GM18498 (cell line): ENCODE results near the gene EIF2B1.
A peak's percentile ranks its signal among the peaks of the same experiment; 100 is the strongest.

ENCODE experiments used
- ATAC-seq: cut with Tn5 transposase; IDR thresholded peaks from one replicate; pipeline ENCODE4 v1.9.1; 2021; ENCODE audit warnings: mild to moderate bottlenecking, moderate library complexity; ENCODE audit not compliant: unreplicated experiment

EIF2B1 gene

DNA sequence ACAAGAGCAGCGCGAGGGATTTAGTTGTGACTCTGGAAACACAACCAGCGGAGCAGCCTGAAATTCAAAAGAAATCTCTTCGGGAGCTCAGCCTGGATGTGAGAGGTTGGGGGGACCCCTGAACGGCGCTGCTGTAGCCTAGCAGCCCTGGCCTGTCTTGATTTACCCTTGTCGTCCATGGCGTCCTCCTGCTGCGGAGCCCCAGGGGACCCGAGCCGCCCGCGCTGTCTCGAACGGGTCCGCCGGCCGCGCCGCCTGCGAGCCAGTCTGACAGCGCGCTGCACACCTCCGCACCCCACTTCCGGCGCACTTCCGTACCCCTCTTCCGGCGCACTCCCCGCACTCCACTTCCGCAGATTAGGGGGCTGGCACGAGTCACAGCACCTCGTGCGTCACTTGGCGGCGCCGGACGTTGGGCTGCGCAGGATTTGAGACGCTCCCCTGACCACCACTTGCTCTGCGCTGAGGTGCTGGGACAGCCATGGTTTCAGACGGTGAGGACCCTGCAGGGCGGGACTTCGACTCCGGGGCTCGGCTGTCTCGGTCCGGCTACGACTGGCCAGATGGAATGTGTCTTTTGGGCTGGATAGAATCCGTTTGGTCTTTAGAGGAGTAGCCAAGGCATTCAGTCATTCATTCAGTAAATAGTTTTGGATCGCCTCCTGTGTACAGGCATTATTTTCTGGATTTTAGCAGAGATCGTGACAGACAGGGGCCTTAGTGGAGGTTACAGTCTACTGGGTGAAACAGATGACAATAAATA lies at the start of gene EIF2B1, which contains the start of gene GTF2H3:
TSS of gene EIF2B1 (minus strand) at position 308 of the 763 bp plus-strand sequence. CDS start at position 179, 129 bp downstream.
TSS of gene GTF2H3 (plus strand) at position 451 of the 763 bp plus-strand sequence. CDS start at position 482, 31 bp downstream.
- peak; percentile 97 for ATAC-seq

DNA sequence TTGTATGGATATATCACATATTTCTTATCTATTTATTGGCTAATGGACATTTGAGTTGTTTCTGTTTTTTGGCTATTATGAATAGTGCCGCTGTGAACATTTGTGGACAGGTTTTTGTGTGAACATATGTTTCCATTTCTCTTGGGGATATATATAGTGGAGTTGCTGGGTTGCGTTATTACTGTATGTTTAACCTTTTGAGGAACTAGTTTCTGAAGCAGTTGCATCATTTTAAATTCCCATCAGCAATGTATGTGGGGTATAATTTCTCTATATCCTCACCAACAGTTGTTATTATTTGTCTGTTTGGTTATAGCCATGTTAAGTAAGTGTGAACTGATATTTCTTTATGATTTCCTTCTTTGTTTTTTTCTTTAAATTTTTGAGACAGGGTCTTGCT lies 48.1 kb upstream of the EIF2B1 start:
- ATAC-seq, result no peak

- ATAC-seq, result no peak
These were observed 45.5 kb upstream of the EIF2B1 start for GRCh38 chr12:123678981-123679380.

- no peak for ATAC-seq
These were observed 43.3 kb upstream of the EIF2B1 start for GRCh38 chr12:123676616-123677320.

DNA sequence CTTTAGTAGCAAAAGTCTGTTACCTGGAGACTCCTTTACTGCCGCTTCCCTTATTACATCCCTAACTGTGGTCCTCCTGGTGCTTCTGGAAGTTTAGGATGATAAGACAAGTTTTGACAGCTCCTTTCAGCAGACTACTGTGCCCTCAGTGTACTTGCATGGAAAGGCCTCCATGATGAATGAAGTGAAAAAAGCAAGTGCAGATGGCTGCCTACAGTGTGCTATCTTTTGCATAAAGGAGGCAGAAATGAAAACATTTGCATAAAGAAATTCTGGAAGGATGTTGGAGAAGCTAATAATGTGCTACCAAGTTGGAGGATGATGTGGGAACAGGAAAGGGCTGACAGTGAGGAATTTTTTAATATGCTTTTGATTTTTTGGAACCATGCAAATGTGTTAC lies 42.0 kb upstream of the EIF2B1 start:
- ATAC-seq, result no peak

- no peak for ATAC-seq
These were observed 38.4 kb upstream of the EIF2B1 start for GRCh38 chr12:123671876-123672275.

- peak; percentile 100 for ATAC-seq
These were observed 37.6 kb upstream of the EIF2B1 start, which contains the start of gene TCTN2 for GRCh38 chr12:123670882-123671728. TSS of gene TCTN2 (plus strand) at chr12:123671113. CDS start at chr12:123671241, 128 bp downstream.

GRCh38 chr12:123667771-123668170 lies 34.3 kb upstream of the EIF2B1 start:
- no peak for ATAC-seq

GRCh38 chr12:123659996-123660727 lies 26.7 kb upstream of the EIF2B1 start:
- ATAC-seq, result no peak

DNA sequence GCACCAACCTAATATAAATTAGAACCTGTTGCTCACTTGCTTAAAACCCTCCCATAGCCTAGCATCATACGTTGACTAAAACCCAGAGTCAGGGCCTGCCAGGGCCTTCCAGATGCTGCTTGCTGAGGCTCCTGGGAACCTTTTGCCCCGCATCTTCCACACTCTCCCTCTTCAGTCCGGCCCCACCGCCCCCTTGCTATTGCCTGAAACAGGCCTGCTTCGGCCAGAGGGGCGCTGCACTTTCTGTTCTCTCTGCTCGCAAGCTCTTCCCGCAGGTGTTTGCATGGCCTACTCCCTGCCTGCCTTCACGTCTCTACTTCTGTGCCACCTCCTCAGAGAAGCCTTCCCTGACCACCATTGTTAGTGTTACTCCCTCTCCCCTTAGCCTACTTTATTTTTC lies 23.7 kb upstream of the EIF2B1 start:
- no peak for ATAC-seq

DNA sequence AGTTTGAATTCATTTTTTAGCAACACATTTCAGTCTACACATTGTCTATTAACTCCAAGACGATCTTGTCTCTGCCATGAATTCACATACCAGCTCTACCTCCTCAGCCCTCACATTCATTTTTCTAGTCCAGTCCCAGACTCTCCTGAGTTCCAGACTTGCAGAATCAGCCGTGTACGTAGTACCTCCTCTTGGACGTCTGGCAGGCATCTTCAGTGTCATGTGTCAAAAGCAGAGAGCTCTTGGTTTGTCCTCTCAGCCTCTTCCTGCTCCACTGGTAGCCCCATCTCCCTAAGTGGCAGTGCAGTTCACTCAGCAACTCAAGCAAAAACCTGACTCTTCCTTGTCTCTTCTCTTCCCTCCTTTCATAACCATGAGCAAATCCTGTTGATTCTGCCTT lies 22.9 kb upstream of the EIF2B1 start:
- ATAC-seq, result no peak

- peak; percentile 97 for ATAC-seq
These were observed 21.9 kb upstream of the EIF2B1 start for GRCh38 chr12:123655420-123655819.

DNA sequence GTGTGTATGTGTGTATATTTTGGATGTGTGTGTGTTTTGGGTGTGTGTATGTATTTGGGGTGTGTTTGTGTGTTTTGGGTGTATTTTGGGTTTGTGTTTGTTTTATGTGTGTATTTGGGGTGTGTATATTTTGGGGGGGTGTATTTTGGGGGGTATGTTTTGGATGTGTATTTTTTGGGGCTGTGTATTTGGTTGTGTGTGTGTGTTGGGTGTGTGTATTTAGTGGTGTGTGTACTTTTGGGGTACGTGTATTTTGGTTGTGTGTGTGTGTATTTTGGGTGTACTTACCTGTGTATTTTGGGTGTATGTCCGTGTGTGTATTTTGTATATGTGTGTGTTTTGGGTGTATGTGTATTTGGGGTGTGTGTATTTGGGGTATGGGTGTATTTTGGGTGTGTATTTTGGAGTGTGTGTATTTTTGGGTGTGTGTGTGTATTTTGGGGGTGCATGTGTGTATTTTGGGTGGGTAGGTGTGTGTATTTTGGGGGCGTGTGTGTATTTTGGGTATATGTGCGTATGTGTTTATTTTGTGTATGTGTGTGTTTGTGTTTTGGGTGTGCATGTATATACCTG lies 20.7 kb upstream of the EIF2B1 start:
- no peak for ATAC-seq

DNA sequence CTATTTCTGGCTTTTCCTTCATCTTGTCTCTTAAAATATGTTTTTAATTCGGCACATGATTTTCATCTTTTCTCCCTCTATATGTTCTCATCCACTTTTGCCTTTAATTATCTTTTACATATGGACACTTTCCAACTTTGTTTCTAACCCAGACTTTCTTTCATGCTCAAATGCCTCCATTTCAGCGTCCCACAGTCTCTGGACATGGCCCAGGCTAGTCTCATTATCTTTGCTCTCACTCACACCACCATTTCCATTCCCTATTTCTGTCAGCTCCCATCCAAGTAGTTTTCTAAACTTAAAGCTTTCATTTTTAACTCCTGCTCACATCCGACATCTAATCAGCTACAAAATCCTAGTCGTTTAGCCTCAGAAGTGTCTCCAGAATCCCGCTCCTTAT lies 14.9 kb upstream of the EIF2B1 start:
- no peak for ATAC-seq

- ATAC-seq, result no peak
These were observed 12.4 kb upstream of the EIF2B1 start for GRCh38 chr12:123645878-123646277.

DNA sequence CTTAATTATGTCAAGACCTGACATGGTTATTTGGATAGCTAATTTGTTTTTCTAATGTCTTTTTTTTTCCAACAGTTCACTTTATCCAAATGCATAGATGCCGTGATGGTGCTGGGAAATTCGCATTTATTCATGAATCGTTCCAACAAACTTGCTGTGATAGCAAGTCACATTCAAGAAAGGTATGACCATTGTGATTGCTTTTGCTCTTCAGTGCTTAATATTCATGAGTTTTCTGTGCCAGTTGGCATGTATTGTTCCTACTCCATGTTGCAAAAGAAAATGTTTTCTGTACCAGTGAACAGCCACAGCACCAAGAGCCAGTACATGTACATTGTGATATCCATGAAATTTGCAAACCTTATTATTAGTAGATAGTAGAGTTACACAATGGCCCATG lies 11.9 kb upstream of the EIF2B1 start:
- ATAC-seq, result no peak

DNA sequence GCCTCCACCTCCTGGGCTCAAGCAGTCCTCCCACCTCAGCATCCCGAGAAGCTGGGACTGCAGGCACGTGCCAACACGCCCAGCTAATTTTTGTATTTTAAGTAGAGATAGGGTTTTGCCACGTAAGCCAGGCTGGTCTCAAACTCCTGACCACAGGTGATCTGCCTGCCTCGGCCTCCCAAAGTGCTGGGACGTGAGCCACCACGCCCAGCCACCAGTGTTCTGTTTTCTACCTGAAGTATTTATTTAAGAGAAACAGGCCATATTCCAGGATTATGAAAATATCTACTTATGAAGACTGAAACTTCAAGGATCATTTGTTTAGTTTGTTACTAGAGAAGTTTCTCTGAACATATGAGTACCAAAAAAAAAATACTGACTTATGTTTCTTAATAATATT lies 10.4 kb upstream of the EIF2B1 start:
- ATAC-seq, result no peak

- peak; percentile 1 for ATAC-seq
These were observed 666 bp upstream of the EIF2B1 start for GRCh38 chr12:123634142-123634561.

- no peak for ATAC-seq
These were observed 11.6 kb downstream of the EIF2B1 start for GRCh38 chr12:123621619-123622530.
